ENCODE measurements around the gene ITPR1. TPM values are rescaled to one million over a fixed set of nuclear protein-coding genes. Genes with fewer than 3 reads are reported as not detected.

ITPR1 gene
- total and polyA plus RNA-seq, 4 donors: 3.7 to 39.4 (median 8.2) TPM

DNA sequence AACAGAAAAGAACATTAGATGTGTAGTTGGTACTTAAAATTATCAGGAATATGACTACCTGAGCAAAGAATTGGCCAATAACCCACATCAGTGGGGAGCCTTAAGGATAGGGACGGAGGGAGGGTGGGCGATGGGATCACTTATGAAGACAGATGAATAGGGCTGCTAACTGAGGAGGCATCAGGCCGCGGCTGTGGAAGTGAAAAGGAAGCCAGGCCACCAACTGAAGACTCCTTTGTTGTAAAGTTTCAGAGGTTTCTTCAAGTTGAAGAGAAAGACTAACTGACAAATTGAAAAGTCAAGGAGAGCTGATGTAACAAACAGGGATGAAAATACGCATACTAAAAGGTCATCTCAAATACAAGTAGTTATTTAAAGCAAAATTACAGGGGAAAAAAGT is 350.5 kb downstream of the ITPR1 start:
- no peaks in the 10 kb centered on the region for H3K27me3 ChIP-seq (ENCODE audit: control insufficient read depth in 4 of 4, insufficient read depth in 4 of 4, low read length in 3 of 4)
- H3K9ac ChIP-seq (ENCODE audit: low read depth in 1 of 2, low read length in 2 of 2): no peak overlapping the region
- H3K27ac ChIP-seq (ENCODE audit: low read depth in 1 of 2, low read length in 2 of 2): no peak overlapping the region
- H3K4me3 ChIP-seq (ENCODE audit: low read depth in 1 of 3, low read length in 3 of 3): no peak overlapping the region
- no peaks in the 10 kb centered on the region for H3K4me1 ChIP-seq (ENCODE audit: control insufficient read depth in 4 of 4, insufficient read depth in 4 of 4, low read length in 3 of 4)
- 98% methylated on average over 5 of the region's 5 CpGs for WGBS
- no peak for DNase-seq (ENCODE audit: low spot score)
- TF ChIP-seq HNF4G (IDR thresholded peaks at IDR 0.05) (no peak), RAD21 (IDR thresholded peaks at IDR 0.05) (no peak), TAF1 (conservative IDR thresholded peaks at IDR 0.05) (no peak), HNF4A (conservative IDR thresholded peaks at IDR 0.05) (no peak), GABPA (IDR thresholded peaks at IDR 0.05 in 1 of 2, conservative IDR thresholded peaks at IDR 0.05 in 1 of 2) (no peak), JUND (IDR thresholded peaks at IDR 0.05) (no peak), FOXA1 (IDR thresholded peaks at IDR 0.05) (no peak), EGR1 (IDR thresholded peaks at IDR 0.05; ENCODE audit: low read depth in 2 of 2) (no peak), RXRA (IDR thresholded peaks at IDR 0.05) (no peak)
- TF ChIP-seq, protein P1, sequence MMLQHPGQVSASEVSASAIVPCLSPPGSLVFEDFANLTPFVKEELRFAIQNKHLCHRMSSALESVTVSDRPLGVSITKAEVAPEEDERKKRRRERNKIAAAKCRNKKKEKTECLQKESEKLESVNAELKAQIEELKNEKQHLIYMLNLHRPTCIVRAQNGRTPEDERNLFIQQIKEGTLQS (IDR thresholded peaks at IDR 0.05): no peak
- TF ChIP-seq, protein P2, sequence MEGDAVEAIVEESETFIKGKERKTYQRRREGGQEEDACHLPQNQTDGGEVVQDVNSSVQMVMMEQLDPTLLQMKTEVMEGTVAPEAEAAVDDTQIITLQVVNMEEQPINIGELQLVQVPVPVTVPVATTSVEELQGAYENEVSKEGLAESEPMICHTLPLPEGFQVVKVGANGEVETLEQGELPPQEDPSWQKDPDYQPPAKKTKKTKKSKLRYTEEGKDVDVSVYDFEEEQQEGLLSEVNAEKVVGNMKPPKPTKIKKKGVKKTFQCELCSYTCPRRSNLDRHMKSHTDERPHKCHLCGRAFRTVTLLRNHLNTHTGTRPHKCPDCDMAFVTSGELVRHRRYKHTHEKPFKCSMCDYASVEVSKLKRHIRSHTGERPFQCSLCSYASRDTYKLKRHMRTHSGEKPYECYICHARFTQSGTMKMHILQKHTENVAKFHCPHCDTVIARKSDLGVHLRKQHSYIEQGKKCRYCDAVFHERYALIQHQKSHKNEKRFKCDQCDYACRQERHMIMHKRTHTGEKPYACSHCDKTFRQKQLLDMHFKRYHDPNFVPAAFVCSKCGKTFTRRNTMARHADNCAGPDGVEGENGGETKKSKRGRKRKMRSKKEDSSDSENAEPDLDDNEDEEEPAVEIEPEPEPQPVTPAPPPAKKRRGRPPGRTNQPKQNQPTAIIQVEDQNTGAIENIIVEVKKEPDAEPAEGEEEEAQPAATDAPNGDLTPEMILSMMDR (IDR thresholded peaks at IDR 0.05; ENCODE audit: low read depth, low read length, missing input control): no peak
- TF ChIP-seq, protein P3, sequence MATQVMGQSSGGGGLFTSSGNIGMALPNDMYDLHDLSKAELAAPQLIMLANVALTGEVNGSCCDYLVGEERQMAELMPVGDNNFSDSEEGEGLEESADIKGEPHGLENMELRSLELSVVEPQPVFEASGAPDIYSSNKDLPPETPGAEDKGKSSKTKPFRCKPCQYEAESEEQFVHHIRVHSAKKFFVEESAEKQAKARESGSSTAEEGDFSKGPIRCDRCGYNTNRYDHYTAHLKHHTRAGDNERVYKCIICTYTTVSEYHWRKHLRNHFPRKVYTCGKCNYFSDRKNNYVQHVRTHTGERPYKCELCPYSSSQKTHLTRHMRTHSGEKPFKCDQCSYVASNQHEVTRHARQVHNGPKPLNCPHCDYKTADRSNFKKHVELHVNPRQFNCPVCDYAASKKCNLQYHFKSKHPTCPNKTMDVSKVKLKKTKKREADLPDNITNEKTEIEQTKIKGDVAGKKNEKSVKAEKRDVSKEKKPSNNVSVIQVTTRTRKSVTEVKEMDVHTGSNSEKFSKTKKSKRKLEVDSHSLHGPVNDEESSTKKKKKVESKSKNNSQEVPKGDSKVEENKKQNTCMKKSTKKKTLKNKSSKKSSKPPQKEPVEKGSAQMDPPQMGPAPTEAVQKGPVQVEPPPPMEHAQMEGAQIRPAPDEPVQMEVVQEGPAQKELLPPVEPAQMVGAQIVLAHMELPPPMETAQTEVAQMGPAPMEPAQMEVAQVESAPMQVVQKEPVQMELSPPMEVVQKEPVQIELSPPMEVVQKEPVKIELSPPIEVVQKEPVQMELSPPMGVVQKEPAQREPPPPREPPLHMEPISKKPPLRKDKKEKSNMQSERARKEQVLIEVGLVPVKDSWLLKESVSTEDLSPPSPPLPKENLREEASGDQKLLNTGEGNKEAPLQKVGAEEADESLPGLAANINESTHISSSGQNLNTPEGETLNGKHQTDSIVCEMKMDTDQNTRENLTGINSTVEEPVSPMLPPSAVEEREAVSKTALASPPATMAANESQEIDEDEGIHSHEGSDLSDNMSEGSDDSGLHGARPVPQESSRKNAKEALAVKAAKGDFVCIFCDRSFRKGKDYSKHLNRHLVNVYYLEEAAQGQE (IDR thresholded peaks at IDR 0.05): no peak
- no peaks in the 10 kb centered on the region for H3K36me3 ChIP-seq (ENCODE audit: control insufficient read depth in 4 of 4, insufficient read depth in 3 of 4, low read depth in 1 of 4, low read length in 3 of 4)
- H3K9me3 ChIP-seq (ENCODE audit: control insufficient read depth in 4 of 4, low read length in 3 of 4): no peaks in the 10 kb centered on the region

DNA sequence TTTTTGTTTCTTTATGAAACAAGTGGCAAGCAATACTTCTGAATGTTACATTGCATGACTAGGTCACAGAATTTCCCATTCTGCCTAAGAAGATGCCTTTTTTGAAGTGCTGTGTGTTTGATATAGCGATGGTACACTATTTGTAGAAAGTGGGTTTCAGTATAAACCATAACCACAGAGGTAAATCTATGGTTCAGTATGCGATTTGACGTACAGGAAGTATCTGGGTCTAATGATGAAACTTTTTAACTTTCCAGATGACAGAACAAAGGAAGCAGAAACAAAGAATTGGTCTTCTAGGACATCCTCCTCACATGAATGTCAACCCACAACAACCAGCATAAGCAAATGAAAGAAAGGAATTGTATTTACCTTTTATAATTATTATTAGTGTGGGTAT is 352.7 kb downstream of the ITPR1 start:
- WGBS: 77% methylated on average over 3 of the region's 3 CpGs
- Histone ChIP-seq H3K4me3 (ENCODE audit: low read depth in 1 of 3, low read length in 3 of 3) (no peak overlapping the region), H3K27me3 (ENCODE audit: control insufficient read depth in 4 of 4, insufficient read depth in 4 of 4, low read length in 3 of 4) (no peaks in the 10 kb centered on the region), H3K36me3 (ENCODE audit: control insufficient read depth in 4 of 4, insufficient read depth in 3 of 4, low read depth in 1 of 4, low read length in 3 of 4) (no peaks in the 10 kb centered on the region), H3K9me3 (ENCODE audit: control insufficient read depth in 4 of 4, low read length in 3 of 4) (no peaks in the 10 kb centered on the region), H3K9ac (ENCODE audit: low read depth in 1 of 2, low read length in 2 of 2) (no peak overlapping the region), H3K4me1 (ENCODE audit: control insufficient read depth in 4 of 4, insufficient read depth in 4 of 4, low read length in 3 of 4) (no peaks in the 10 kb centered on the region), H3K27ac (ENCODE audit: low read depth in 1 of 2, low read length in 2 of 2) (no peak overlapping the region)
- DNase-seq (ENCODE audit: low spot score): no peak
- TF ChIP-seq HNF4G (IDR thresholded peaks at IDR 0.05) (no peak), RAD21 (IDR thresholded peaks at IDR 0.05) (no peak), YY1 (IDR thresholded peaks at IDR 0.05) (no peak), RXRA (IDR thresholded peaks at IDR 0.05) (no peak), EGR1 (IDR thresholded peaks at IDR 0.05; ENCODE audit: low read depth in 2 of 2) (no peak), NR2F2 (IDR thresholded peaks at IDR 0.05) (no peak), FOXA1 (IDR thresholded peaks at IDR 0.05) (no peak)
- TF ChIP-seq, protein P4, sequence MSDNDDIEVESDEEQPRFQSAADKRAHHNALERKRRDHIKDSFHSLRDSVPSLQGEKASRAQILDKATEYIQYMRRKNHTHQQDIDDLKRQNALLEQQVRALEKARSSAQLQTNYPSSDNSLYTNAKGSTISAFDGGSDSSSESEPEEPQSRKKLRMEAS (IDR thresholded peaks at IDR 0.05): no peak
